Ovary (tissue), 3 donors: ENCODE data around the gene PBRM1.

Source experiments
- EP300 ChIP-seq: sonication (generic); formaldehyde crosslinking; IDR thresholded peaks from one replicate; pipeline ENCODE4 v1.6.1; 2017; ENCODE audit warnings: antibody characterized with exemption
- POLR2A ChIP-seq: fragments of 450-650 bp; IDR thresholded peaks from one replicate; pipeline ENCODE4 v1.6.1; 2017; ENCODE audit warnings: antibody characterized with exemption, mild to moderate bottlenecking, moderate library complexity
- TF ChIP-seq, protein P1 (sequence below), 3 donors: fragments of 450-650 bp in 2 of 3; fragments of 200-600 bp in 1 of 3; IDR thresholded peaks; one replicate each; pipeline versions ENCODE4 v1.5.1 to v1.8.0; 2016 to 2022; ENCODE audit warnings: antibody characterized with exemption in 3 of 3, mild to moderate bottlenecking in 1 of 3
- donor health status: DM: no; HTN: no; CAD: no.

DNA sequence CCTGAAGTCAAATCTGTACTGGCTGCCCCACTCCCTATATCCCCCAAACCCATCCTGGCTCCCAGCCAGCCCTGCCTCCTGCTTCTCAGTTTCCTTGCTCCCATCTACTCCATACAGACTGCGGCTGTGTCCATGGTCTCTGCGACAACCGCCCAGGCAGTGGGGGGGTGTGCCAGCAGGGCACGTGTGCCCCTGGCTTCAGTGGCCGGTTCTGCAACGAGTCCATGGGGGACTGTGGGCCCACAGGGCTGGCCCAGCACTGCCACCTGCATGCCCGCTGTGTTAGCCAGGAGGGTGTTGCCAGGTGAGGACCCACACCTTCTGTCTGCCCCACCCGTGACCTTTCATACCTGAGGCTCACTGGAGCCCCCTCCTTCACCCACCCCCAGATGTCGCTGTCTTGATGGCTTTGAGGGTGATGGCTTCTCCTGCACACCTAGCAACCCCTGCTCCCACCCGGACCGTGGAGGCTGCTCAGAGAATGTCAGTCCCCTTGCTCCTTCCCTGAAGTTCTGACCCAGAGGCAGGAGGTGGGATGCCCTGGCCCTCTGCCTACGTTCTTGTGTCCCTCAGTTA lies 175.9 kb downstream of the PBRM1 start:
- no peak for TF ChIP-seq POLR2A
- TF ChIP-seq EP300, result no peak
- TF ChIP-seq, protein P1, sequence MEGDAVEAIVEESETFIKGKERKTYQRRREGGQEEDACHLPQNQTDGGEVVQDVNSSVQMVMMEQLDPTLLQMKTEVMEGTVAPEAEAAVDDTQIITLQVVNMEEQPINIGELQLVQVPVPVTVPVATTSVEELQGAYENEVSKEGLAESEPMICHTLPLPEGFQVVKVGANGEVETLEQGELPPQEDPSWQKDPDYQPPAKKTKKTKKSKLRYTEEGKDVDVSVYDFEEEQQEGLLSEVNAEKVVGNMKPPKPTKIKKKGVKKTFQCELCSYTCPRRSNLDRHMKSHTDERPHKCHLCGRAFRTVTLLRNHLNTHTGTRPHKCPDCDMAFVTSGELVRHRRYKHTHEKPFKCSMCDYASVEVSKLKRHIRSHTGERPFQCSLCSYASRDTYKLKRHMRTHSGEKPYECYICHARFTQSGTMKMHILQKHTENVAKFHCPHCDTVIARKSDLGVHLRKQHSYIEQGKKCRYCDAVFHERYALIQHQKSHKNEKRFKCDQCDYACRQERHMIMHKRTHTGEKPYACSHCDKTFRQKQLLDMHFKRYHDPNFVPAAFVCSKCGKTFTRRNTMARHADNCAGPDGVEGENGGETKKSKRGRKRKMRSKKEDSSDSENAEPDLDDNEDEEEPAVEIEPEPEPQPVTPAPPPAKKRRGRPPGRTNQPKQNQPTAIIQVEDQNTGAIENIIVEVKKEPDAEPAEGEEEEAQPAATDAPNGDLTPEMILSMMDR (IDR thresholded peaks at IDR 0.05), result no peak
